ENCODE measurements around the gene NPPC.

Gene NPPC

GRCh38 chr2:231961349-231962166, 35.4 kb upstream of the NPPC start, which contains the start of gene DIS3L2:
Gene DIS3L2 (plus strand): TSS chr2:231961713. CDS start chr2:232014928, 53,215 bp downstream.
- CTCF ChIA-PET, result interaction anchor here (0.6 kb wide), 1 partner anchor 43 kb away, joined by 3 read pairs; no protein-coding TSS in a partner anchor
- DNase-seq (ENCODE audit: low read depth, low spot score), result peak; percentile 5

GRCh38 chr2:231960810-231961348, 34.7 kb upstream of the NPPC start:
- TF ChIP-seq, protein P1, sequence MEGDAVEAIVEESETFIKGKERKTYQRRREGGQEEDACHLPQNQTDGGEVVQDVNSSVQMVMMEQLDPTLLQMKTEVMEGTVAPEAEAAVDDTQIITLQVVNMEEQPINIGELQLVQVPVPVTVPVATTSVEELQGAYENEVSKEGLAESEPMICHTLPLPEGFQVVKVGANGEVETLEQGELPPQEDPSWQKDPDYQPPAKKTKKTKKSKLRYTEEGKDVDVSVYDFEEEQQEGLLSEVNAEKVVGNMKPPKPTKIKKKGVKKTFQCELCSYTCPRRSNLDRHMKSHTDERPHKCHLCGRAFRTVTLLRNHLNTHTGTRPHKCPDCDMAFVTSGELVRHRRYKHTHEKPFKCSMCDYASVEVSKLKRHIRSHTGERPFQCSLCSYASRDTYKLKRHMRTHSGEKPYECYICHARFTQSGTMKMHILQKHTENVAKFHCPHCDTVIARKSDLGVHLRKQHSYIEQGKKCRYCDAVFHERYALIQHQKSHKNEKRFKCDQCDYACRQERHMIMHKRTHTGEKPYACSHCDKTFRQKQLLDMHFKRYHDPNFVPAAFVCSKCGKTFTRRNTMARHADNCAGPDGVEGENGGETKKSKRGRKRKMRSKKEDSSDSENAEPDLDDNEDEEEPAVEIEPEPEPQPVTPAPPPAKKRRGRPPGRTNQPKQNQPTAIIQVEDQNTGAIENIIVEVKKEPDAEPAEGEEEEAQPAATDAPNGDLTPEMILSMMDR (IDR thresholded peaks at IDR 0.05; ENCODE audit: insufficient read depth, low read length, missing control alignments), result no peak
- no peak for DNase-seq (ENCODE audit: low read depth, low spot score)
- H3K4me3 ChIP-seq (ENCODE audit: low read depth, low read length), result peak overlapping the region; percentile 92
- ChIA-PET CTCF (interaction anchor here (0.6 kb wide), 1 partner anchor 43 kb away, joined by 3 read pairs; no protein-coding TSS in a partner anchor), POLR2A (no interaction called here)

More at GRCh38 chr2:231961349-231962166, 35.4 kb upstream of the NPPC start, which contains the start of gene DIS3L2:
- TF ChIP-seq, protein P1 (IDR thresholded peaks at IDR 0.05; ENCODE audit: insufficient read depth, low read length, missing control alignments), result no peak
- H3K4me3 ChIP-seq (ENCODE audit: low read depth, low read length), result peak within 1 kb of the TSS; percentile 92
- POLR2A ChIA-PET, result no interaction called here

- DNase-seq (ENCODE audit: low read depth, low spot score), result no peak
- ChIA-PET CTCF (no interaction called here), POLR2A (no interaction called here)
- H3K4me3 ChIP-seq (ENCODE audit: low read depth, low read length), result no peak overlapping the region
- TF ChIP-seq, protein P1 (IDR thresholded peaks at IDR 0.05; ENCODE audit: insufficient read depth, low read length, missing control alignments), result no peak
Observed at GRCh38 chr2:231957913-231958763, 31.9 kb upstream of the NPPC start.

- ChIA-PET POLR2A (no interaction called here), CTCF (interaction anchor here (0.6 kb wide), 1 partner anchor 1098 kb away, joined by 3 read pairs; no protein-coding TSS in a partner anchor)
- TF ChIP-seq, protein P1 (IDR thresholded peaks at IDR 0.05; ENCODE audit: insufficient read depth, low read length, missing control alignments), result no peak
- DNase-seq (ENCODE audit: low read depth, low spot score), result no peak
- H3K4me3 ChIP-seq (ENCODE audit: low read depth, low read length), result no peak overlapping the region
Observed at GRCh38 chr2:231955758-231956472, 29.7 kb upstream of the NPPC start.

DNA sequence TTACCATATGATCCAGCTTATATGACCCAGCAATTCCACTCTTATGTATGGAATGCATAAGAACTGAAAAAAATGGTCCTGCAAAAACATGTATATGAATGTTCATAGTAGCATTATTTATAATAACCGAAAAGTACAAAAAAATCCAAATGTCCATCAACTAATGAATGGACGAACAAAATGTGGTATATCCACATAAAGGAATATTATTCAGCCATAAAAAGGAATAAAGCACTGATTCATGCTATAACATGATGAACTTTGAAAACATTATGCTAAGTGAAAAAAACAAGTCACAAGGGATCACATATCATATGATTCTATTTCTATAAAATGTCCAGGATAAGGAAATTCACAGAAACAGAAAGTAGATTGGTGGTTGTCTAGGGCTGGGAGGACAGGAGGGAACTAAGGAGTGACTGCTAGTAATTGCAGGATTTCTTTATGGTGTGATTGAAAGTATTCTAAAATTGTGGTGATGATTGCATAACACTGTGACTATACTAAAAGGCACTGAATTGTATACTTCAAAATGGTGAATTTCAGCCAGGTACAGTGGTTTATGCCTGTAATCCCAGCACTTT, 25.3 kb upstream of the NPPC start:
- TF ChIP-seq, protein P1 (IDR thresholded peaks at IDR 0.05; ENCODE audit: insufficient read depth, low read length, missing control alignments), result no peak
- ChIA-PET POLR2A (no interaction called here), CTCF (no interaction called here)
- no peak for DNase-seq (ENCODE audit: low read depth, low spot score)
- no peak overlapping the region for H3K4me3 ChIP-seq (ENCODE audit: low read depth, low read length)
